ENCODE measurements around the gene TMPO.
A peak's percentile ranks its signal among the peaks of the same experiment; 100 is the strongest.
"Not testable (repeated sequence)": the region's sequence is repeated elsewhere in the genome, so short reads cannot be mapped to it uniquely, and the experiment has no call there.

Gene TMPO

DNA sequence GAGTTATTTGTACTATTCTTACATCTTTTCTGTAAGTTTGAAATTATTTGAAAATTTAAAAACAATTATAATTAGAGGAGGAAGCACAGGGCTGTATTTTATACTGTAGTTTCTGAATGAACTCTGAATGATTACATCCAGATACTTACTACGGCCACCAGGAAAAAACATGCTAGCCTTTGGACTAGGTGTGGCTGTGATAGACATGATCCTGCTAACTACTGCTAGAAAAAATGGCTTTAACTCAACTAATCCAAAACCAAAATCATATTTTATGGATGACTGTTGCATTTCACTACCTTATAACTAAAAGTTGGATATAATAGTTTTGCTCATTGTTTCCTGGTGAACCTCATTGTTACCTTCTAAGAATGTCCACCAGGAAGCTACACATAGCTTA lies 63.0 kb downstream of the TMPO start:
- no peak for DNase-seq (ENCODE audit: low read depth in 2 of 2)

DNA sequence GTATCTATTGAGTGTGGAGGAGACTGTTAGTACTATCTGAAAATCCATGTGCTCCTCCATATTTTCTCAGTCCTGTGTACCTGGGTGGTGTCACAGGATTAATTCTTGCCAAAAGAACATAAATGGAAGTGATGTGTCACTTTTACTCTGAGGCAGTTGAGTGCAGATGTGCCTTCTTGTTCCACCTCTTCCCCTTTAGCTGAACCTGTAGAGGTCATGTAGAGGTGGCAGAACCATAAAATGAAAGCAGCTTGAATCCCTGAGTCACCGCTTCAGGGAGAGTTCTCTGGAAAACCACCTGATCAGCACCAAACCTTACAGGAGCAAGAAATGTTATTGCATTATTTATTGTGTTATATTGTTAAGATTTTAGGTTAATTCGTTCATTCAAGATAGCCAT lies 63.4 kb downstream of the TMPO start:
- no peak for DNase-seq (ENCODE audit: low read depth in 2 of 2)

DNA sequence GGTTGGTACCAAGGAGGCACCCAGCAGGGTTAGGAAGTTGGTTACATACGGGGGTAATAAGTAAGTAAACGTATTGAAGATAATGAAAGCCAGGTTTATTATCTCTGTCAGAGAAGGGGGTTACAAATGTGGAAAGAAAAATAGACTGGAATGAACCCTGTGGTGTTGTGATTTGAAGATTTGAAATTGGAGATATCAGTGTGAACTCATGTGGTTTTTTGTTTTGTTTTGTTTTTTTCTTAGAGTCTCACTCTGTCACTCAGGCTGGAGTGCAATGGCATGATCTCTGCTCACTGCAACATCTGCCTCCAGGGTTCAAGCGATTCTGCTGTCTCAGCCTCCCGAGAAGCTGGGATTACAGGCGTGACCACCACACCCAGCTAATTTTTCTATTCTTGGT lies 64.0 kb downstream of the TMPO start:
- DNase-seq (ENCODE audit: low read depth in 2 of 2) = no peak

DNA sequence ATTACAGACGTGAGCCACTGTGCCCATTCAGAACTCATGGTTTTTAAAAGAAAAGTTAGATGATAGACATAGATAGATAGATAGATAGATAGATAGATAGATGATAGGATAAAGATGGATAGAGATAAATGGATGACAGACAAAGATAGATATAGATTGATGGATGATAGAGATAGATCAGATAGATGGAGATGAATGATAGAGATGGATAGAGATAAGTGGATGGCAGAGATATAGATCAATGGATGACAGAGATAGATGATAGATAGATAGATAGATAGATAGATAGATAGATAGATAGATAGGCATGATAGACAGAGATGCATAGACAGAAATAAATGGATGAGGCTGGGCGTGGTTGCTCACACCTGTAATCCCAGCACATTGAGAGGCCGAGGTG lies 64.4 kb downstream of the TMPO start:
- DNase-seq (ENCODE audit: low read depth in 2 of 2) = no peak

DNA sequence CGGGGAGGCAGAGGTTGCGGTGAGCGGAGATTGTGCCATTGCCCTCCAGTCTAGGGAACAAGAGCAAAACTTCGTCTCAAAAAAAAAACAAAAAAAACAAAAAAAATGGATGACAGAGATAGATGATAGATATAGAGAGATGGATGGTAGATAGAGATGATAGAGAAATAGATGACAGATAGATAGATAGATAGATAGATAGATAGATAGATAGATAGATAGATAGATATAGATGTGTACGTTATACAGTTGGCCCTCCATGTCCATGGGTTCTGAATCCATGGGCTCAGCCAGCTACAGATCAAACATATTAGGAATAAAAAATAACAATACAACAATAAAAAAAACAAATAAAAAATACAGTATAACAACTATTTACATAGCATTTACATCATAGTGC lies 65.3 kb downstream of the TMPO start:
- no peak for DNase-seq (ENCODE audit: low read depth in 2 of 2)

DNA sequence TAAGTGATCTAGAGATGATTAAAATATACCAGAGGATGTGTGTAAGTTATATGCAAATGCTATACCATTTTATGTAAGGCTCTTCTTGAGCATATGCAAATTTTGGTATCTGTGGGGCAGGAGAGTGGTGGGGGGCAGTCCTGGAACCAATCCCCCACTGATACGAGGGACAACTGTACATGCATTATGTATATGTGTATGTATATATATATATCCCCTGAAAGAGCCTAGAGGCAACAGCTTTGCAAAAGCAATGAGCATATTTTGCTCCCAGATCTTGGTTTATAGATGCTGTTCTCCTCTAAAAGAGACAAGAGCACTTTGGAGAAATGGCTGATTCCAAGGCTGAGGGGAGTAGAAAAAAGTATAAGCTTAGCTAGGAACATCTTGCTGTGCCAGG lies 65.7 kb downstream of the TMPO start:
- DNase-seq (ENCODE audit: low read depth in 2 of 2) = no peak

DNA sequence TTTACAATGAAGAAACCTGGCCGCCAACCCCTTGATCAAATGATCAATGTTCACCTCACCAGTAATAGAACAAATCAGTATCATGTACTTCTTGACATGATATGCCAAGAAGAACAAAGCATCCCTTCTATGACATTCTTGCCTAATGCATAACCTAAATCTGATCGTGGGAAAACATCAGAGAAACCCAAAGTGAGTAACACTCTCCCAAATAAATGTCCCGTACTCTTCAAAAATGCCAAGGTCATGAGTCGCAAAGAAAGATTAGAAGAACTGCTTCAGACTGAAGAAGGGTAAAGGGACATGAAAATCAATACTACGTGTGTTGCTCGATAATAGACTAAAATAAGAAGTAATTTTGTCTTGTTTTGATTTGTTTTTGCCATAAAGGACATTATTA lies 66.7 kb downstream of the TMPO start:
- no peak for DNase-seq (ENCODE audit: low read depth in 2 of 2)

DNA sequence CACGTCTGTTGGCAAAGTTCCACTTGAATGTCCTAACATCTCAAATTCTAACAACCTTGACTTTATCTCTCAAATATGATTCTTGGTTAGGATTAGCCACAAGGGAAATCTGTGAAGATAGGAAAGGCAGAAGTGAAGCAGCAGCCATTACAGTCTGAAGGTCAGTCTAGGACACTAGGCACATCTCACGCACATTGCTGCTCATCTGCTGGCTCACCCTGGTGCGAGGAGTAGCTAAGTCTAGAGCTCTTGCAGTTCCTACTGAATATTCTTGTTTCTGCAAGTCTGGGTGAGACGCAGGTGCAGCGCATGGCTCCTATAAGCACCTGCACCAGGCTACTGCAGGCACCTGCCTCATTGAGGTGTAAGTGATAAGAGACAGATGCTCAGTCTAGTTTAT lies 71.7 kb downstream of the TMPO start:
- no peak for DNase-seq (ENCODE audit: low read depth in 2 of 2)

DNA sequence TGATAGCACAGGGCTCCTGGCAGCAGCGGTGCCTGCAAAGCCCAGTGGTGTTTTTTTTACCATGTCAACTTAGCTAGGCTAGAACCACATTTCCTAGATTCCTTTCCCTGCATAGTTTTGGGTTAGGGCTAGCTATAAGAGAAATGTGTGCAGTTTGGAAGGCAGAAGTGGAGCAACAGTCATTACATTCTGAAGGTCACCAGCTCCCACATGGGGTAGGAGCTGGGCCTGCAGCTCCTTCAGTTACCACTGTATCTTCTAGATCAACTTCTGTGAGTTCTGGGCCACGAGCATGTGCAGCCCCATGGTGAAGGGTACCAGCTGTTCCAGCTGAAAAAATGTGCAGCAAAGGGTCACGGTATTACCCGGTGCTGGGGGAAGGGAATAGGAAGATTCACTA lies 75.8 kb downstream of the TMPO start:
- no peak for DNase-seq (ENCODE audit: low read depth in 2 of 2)

DNA sequence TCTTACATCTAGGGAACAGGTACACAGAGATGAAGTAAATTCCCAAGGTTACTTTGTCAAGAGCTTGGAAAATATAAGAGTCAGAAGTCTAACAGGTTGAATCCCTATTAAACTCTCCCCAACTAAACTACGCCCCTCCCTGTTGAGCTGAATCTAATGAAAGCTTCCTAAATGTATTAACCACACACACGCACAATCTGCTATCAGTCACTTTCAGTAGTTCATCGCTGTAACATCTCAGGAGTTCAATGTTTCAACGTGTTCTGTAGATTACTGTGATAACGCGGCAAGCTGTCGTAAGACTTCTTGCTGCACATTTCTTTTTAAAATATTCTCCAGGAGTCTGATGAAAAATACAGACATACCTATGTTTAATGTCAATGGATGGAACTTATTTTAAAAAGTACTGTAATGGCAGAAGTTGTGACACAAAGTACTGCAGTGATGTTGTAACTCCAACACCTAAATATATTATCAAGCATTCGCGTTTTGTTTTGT lies 77.5 kb downstream of the TMPO start:
- no peak for DNase-seq (ENCODE audit: low read depth in 2 of 2)

DNA sequence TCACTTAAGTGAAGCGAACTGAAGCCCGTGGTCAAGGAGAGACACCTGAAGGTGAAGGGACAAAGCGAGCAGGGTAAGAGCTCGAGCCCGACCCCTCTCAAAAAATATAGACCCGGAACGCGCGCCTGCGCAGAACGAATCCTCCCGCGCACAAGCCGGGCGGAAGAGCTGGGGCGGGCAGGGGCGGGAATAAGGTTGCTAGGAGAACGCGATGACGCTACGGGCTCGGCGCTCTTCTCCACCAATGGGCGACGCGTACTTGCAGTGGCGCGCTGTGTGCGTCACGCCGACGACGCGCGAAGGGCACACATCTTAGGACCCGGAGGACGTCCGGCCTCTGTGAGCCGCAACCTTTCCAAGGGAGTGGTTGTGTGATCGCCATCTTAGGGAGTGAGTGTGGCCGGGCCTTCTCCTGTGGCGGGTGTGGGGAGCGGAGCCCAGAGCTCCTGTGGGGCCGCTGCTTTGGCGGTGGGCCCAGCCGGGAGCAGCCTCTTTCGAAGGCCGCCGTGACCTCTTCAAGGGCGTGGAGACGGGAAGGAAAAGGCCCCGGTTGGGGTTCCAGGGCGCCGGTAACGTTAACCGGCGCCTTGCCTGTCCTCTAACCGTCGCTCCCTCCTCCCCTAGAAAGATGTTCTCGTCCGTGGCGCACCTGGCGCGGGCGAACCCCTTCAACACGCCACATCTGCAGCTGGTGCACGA lies 78.1 kb downstream of the TMPO start, which contains the start of gene SLC25A3:
TSS of gene SLC25A3 (plus strand) at position 336 of the 699 bp plus-strand sequence. CDS start at position 629, 293 bp downstream.
- peak; percentile 91 to 97 for DNase-seq (ENCODE audit: low read depth in 2 of 2)

DNA sequence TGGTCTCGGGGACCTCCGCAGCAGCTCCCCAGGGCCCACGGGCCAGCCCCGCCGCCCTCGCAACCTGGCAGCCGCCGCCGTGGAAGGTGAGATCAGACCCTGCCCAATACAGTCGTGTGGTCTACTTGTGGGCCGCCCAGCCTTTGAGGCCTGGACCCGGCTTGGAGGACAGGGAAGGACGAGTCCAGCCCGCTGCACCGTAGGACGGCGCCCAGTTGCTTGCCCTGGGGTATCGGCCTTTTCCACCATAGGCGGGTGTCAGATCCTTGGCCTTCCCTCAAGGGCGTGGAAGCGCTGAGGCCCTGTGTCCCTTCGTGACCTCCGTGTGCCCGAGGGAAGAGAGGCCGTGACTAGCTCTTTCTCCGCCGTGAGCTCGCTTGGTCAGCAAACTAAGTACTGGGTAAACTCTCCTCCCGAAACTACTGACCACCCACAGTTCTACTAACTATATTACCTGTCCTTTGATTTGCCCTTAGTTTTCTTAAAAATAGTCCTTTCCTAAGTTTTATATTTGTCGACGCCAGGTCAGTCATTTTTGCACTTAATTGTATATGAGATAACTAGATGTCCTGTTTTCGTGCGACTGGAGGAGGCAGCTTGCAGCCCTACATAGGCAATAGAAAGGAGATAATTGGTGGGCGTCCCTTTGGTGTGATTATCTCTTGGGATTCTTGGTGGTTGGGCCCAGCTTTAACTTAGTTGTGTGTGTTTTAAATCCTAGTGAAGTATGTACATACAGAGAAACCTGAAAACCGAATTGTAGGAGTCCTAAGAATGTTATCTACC lies 78.9 kb downstream of the TMPO start:
- DNase-seq (ENCODE audit: low read depth in 2 of 2) = peak; percentile 10 to 25

DNA sequence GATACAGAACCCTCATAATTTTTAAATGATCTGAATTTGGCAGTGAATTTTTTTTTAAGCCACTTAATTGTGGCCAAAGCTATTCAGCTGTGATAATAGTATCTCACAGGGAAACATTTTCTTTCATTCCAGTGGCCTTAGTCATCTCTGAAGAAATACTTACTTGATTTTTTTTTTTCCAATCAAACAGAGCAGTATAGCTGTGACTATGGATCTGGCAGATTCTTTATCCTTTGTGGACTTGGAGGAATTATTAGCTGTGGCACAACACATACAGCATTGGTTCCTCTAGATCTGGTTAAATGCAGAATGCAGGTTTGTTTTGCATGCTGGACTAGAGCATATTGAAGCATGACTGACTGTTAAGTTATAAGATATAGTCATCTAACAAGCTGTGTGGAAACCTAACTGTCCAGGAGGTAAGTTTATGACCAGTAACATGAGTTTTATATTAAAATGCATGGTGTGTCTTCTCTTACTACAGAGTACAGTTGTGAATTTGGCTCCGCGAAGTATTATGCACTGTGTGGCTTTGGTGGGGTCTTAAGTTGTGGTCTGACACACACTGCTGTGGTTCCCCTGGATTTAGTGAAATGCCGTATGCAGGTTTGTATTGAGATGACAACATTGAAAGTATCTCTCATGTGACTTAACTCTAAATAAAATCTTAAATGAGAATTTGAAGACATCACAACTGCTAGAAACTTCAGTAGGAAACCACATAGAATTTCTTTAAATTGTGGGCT lies 80.0 kb downstream of the TMPO start:
- DNase-seq (ENCODE audit: low read depth in 2 of 2) = no peak

DNA sequence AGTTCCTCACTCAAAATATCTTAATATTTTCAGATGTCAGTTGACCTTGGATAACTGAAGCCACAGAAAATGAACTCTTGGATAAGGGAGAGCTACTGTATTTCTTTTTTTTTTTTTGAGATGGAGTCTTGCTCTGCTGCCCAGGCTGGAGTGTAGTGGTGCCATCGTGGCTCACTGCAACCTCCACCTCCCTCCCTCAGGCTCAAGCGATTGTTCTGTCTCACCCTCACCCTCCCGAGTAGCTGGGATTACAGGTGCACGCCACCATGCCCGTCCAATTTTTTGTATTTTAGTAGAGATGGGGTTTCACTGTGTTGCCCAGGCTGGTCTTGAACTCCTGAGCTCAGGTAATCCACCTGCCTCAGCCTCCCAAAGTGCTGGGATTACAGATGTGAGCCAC lies 81.9 kb downstream of the TMPO start:
- DNase-seq (ENCODE audit: low read depth in 2 of 2) = not testable (repeated sequence)

All from stimulated activated CD4-positive, alpha-beta T cell treated with anti-CD3 and anti-CD28 coated beads, Interleukin-1b, Interleukin-23, amount 100 ng/mL, for 4 hours (primary cell).